CD4-positive, alpha-beta T cell treated with Interleukin-4 for 1 hour (primary cell): ENCODE results near the gene SLC25A11.

Source experiments
- DNase-seq, 2 donors: peaks; one replicate each; pipeline ENCODE4 v3.0.0-alpha.2; 2020 to 2022

The SLC25A11 gene

DNA sequence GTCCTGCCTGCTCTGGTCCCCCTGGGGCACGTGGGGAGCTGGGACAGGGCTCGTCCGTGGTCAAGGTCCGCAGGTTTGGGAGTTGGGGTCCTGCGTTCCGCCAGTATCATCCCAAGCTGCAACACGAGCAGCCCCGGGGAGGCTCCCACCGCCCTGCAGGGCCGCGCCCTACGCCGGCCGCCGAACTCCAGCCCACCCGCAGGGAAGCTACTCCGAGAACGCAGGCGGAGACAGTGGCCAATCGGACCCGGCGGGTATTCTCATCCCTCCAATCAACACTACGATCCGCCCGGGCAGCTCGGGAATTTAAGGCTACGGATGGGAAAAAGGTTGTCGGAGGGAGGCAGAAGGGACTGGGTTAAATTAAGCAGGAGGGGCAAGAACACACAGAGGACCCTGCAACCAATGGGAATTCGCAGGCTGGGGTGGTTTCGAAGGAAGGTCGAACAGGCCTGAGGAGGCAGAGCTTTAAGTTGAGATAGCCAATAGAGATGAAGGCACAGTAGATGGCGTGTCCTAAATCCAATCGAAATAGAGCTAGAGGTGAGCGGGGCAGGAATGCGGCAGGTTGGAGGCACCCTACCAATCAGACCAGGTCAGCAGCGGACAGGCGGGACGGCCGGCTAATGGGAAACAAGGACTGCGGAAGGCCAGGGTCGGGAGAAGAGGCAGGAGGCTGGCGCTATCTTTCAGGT is 27.1 kb upstream of the SLC25A11 start:
- DNase-seq, result peak; percentile 99

DNA sequence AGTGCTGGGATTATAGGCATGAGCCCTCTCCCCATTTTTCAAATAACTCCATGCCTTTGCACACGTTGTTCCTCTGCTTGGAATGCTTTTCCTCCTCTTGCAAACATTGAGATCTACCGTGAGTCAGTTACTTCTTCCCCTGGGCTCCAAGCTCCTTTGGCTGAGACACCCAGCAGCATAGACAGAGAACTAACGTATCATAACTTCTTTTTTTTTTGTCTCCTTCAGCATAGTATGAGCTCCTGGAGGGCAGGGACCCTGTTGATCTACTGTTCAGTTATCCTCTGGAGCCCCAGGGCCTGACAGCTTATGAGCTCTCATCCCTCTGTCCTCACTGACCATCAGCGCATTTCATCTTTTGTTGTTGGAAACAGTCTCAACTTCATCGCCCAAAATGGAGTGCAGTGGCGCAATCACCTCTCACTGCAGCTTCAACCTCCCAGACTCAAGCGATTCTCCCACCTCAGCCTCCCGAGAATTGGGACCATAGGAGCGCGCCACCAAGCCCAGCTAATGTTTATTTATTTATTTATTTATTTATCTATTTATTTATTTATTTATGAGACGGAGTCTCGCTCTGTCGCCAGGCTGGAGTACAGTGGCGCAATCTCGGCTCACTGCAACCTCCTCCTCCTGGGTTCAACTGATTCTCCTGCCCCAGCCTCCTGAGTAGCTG is 25.6 kb upstream of the SLC25A11 start:
- DNase-seq, result no peak

GRCh38 chr17:4960279-4960922 is 20.6 kb upstream of the SLC25A11 start:
- no peak for DNase-seq

DNA sequence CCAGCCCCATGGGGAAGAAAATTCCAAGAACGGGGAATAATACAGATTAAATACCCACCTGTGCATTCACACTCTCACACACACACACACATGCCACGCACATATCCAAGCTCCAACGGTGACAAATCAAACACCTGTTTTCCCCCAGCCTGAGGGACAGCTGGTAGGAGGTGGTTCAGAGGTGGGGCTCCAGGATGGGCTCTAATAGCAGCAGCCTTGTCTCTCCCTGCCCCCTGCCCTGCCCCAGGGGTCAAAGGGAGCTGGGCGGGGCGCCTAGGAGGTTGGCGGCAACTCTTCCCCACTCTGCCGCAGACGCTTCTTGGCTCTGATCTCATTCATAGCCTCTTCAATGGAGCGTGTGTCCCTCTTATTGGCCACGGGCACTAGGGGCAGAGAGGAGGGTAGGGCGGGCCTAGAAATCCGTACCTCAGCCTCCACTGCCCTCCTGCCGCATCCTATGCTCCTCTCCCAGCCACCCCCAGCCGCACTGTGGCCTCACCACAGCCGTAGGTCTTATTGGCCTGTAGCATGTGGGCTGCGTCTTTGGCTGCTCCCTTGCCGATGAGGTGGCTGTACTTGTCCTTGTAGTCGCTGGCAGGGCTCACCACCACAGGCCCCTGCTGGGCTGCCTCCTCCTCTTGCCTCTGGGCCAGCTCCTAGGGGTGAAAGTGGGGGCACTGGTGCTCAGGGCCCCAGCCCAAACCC is 19.6 kb upstream of the SLC25A11 start:
- no peak for DNase-seq

DNA sequence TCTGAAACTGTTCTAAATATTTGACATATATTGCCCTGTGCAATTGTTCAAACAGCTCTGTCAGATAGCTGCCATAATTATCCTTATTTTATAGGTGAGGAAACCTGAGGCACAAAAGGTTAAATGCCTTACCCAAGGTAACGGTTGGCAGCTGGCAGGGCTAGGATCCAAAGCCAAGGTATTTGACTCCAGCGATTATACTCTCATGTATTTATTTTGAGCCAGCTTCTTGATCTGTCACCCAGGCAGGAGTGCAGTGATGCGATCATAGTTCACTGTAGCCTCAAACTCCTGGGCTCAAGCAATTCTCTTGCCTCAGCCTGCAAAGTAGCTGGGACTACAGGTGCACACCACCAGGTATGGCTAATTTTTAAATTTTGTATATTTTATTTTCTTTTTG is 18.3 kb upstream of the SLC25A11 start:
- no peak for DNase-seq

GRCh38 chr17:4956493-4957061 is 16.7 kb upstream of the SLC25A11 start:
- DNase-seq, result peak; percentile 44 to 51

DNA sequence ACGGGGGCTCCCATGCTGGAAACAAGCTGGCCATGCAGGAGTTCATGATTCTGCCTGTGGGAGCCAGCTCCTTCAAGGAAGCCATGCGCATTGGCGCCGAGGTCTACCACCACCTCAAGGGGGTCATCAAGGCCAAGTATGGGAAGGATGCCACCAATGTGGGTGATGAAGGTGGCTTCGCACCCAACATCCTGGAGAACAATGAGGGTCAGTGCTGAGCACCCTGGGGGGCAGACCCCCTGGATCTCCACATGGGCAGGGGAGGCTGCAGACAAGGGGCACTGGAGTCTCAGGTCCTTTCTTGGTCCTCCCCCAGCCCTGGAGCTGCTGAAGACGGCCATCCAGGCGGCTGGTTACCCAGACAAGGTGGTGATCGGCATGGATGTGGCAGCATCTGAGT is 15.2 kb upstream of the SLC25A11 start:
- no peak for DNase-seq

DNA sequence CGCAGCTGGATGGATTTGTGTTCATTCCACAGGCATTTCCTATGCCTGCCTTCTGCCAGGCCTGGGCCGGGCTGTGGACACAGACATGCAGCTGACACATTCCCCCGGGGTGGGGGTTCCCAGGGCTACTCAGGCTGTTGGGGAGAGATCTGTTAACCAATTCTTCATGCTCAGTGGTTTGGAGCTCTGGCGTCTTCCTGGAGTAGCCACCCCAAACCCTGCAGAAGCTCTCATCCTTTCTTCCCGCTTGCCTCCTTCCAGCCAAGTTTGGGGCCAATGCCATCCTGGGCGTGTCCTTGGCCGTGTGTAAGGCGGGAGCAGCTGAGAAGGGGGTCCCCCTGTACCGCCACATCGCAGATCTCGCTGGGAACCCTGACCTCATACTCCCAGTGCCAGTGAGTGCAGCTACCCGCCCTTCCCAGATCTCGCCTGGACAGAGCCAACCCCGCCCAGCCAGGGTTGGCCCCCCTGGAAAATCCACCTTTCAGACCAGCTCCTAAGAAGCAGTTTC is 13.7 kb upstream of the SLC25A11 start:
- no peak for DNase-seq

DNA sequence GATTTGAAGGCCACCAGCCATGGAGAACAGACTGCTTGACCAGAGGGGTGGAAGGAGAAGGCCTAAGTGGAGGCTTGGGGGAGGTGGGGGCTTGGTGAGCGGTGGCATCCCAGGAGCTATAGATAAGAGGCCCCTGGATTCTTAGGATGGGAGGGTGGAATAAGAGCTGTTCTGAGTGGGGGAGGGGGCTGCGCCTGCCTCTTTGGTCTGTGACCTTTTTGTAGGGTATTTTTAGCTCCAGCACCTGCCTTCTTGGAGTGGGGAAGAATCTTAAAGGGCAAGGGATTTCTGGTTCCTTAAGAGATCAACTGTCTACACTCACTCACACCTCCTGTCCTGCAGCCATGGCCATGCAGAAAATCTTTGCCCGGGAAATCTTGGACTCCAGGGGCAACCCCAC is 11.6 kb upstream of the SLC25A11 start:
- no peak for DNase-seq

GRCh38 chr17:4950746-4951204 is 10.9 kb upstream of the SLC25A11 start, which contains the start of gene ENO3:
Gene ENO3, plus strand, starts transcription at chr17:4951119. Its CDS starts 711 bp downstream, at chr17:4951830.
- DNase-seq, result no peak

DNA sequence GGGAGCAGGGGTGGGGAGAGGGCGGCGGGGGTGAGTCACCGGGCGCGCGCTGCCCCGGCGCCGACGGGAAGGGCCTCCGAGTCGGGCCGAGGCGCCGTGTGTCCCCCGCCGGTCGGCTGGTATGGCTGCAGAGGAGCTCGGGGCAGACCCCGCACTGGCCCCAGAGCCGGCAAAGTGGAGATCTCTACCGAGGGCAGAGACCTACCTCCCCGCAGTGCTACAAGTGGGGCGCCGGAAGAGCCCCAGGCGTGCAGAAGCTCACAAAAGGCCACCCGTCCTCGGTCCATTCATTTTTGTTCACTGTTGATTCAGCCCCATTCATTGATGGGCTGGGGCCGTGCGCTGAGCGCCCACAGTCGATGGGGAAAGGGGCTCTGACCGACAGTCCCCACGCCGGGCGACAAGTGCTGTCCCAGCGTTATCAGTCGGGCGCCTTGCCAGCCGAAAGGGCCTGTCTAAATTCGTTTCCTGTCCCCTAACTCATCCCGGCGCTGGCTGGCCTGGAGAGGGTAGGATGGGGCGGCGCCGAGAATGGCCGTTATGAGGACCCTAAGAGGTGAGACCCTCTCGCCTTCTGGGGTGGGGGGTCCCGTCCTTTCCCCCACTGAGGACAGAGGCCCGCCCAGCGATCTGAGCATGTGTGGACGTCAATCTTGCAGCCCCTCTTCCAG is 10.4 kb upstream of the SLC25A11 start:
- DNase-seq, result no peak

- peak; percentile 85 to 89 for DNase-seq
Observed at GRCh38 chr17:4949321-4950074, 9.7 kb upstream of the SLC25A11 start.

DNA sequence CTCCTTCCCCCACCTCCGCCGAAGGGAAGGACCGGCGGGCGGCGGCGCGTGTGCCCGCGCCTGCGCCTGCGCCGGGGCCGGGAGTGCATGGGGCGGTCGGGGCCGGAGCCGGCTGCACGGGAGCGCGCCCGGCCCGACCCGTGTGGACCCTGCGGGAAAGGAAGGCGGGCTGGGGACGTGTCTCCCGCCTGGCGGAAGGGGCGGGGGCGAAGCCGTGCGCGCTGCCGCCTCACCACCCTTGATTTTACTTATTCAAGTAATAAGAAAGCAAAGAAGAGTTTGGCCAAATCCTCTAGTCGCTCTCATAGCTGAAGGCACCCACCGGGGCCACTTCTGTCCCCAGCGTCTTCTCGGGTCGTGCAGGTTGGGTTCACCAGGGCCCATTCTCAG is 9.1 kb upstream of the SLC25A11 start:
- DNase-seq, result peak; percentile 79 to 82

- peak; percentile 93 to 96 for DNase-seq
Observed at GRCh38 chr17:4948166-4948930, 8.5 kb upstream of the SLC25A11 start, which contains the start of gene PFN1. Gene PFN1, minus strand, starts transcription at chr17:4948530. Its CDS starts 136 bp downstream, at chr17:4948394.

- DNase-seq, result peak; percentile 54 to 76
Observed at GRCh38 chr17:4947411-4948165, 7.7 kb upstream of the SLC25A11 start.

DNA sequence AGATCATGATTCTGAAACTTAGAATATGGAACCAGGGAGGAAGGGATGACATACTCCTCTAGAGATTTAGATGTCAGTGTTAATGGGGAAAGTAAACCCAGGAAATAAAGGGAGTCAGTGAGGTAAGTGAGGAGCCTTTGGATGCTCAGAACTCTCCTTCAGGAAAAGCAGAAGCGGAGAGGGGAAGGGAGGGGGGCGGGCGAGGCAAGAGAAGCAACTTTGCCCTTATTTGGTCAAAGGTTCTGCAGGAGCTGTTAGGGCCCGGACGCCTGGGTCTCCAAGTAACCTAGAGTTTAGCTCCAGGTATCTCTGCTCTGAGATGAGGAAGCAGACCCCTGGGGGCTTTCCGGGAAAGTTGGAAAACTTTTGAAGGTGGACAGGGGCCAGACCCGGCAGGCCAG is 7.2 kb upstream of the SLC25A11 start:
- DNase-seq, result no peak

DNA sequence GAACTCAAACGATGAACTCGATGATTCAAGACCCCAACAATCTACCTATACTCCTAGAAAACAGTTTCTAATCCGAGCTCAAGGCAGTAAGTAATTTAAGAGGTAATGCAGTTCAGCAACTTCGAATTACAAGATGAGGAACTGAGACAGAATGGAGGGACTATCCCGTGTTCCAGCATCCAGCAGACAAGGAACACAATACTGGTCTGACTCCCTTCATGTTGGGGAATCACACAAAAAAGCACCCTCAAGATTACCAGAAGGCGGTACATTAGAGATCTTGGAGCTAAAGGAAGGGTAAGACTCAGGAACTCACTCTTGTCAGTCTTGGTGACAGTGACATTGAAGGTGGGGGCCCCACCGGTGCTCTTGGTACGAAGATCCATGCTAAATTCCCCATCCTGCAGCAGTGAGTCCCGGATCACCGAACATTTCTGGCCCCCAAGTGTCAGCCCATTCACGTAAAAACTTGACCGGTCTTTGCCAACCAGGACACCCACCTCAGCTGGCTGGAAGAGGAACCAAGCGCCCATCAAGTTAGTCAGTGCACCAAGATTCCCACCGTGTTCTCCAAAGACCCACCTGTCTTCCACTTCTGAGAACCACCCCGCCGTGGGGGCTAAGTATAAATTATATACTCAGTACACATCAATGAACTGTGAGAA is 6.6 kb upstream of the SLC25A11 start:
- DNase-seq, result no peak

GRCh38 chr17:4945944-4946280 is 6.1 kb upstream of the SLC25A11 start:
- DNase-seq, result no peak
